HL-60 (cell line): ENCODE data around the gene STK32B.

Experiments
- GABPA ChIP-seq: IDR thresholded peaks from 2 replicates; pipeline ENCODE4 v1.6.1; 2012; ENCODE audit warnings: low read depth
- POLR2AphosphoS5 ChIP-seq: IDR thresholded peaks from 2 replicates; pipeline ENCODE4 v1.6.1; 2012; ENCODE audit warnings: low read depth
- TF ChIP-seq, protein P1 (sequence below): IDR thresholded peaks from one replicate; pipeline ENCODE4 v1.5.1; 2011; ENCODE audit warnings: low read length, control low read depth, inconsistent platforms; ENCODE audit not compliant: insufficient read depth

DNA sequence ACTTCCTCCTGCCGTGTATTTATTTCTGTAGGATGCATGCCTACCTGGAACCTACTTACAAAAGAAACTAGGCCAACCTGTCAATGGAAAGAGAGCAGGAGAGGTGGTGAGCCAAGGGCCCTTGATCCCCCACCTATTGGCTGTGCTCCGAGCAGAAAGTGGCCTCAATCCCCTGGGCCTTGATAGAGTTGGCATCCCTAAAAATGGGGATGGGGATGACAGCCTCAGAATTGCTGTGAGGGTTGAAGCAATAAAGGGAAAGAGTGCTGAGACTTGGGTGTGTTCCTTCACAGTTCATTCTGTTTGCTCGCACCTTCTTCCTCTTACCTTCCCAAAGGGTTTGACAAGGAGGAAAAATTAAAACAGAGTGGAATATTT lies 314.7 kb downstream of the STK32B start:
- TF ChIP-seq, protein P1, sequence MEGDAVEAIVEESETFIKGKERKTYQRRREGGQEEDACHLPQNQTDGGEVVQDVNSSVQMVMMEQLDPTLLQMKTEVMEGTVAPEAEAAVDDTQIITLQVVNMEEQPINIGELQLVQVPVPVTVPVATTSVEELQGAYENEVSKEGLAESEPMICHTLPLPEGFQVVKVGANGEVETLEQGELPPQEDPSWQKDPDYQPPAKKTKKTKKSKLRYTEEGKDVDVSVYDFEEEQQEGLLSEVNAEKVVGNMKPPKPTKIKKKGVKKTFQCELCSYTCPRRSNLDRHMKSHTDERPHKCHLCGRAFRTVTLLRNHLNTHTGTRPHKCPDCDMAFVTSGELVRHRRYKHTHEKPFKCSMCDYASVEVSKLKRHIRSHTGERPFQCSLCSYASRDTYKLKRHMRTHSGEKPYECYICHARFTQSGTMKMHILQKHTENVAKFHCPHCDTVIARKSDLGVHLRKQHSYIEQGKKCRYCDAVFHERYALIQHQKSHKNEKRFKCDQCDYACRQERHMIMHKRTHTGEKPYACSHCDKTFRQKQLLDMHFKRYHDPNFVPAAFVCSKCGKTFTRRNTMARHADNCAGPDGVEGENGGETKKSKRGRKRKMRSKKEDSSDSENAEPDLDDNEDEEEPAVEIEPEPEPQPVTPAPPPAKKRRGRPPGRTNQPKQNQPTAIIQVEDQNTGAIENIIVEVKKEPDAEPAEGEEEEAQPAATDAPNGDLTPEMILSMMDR: no peak
- no peak for TF ChIP-seq GABPA
- TF ChIP-seq POLR2AphosphoS5: no peak
